Esophagus muscularis mucosa (tissue), 4 donors: ENCODE results near the gene DHTKD1. TPM values are rescaled to one million over a fixed set of nuclear protein-coding genes. Genes with fewer than 3 reads are reported as not detected.
A peak's percentile ranks its signal among the peaks of the same experiment; 100 is the strongest.

Source experiments
- DNase-seq: peaks from one replicate; pipeline ENCODE4 v3.0.0-alpha.2; 2017; ENCODE audit errors: extremely low spot score
- H3K27ac ChIP-seq, 4 donors: fragments of 200-600 bp; sonication (generic); replicated peaks in 1 of 4; 1 replicate in 3 of 4; 2 replicates in 1 of 4; pipeline ENCODE4 v1.5.1; 2016 to 2019; ENCODE audit warnings: mild to moderate bottlenecking in 1 of 4
- H3K27me3 ChIP-seq, 4 donors: fragments of 200-600 bp; sonication (generic); one replicate each; pipeline versions ENCODE4 v1.5.1 to v1.6.0; 2016 to 2019
- H3K36me3 ChIP-seq, 4 donors: fragments of 200-600 bp; sonication (generic); one replicate each; pipeline ENCODE4 v1.5.1; 2016 to 2019
- H3K4me1 ChIP-seq, 4 donors: fragments of 200-600 bp; sonication (generic); one replicate each; pipeline ENCODE4 v1.5.1; 2016 to 2019
- H3K4me3 ChIP-seq, 4 donors: fragments of 200-600 bp; sonication (generic); 1 replicate in 2 of 4; 2 replicates in 2 of 4; pipeline ENCODE4 v1.5.1; 2016 to 2019; ENCODE audit warnings: mild to moderate bottlenecking in 4 of 4, moderate library complexity in 1 of 4
- H3K9me3 ChIP-seq, 4 donors: fragments of 200-600 bp; sonication (generic); 1 replicate in 3 of 4; 2 replicates in 1 of 4; pipeline ENCODE4 v1.5.1; 2016 to 2019
- CTCF ChIP-seq, 3 experiments: fragments of 200-600 bp in 2 of 3; fragments of 450-650 bp in 1 of 3; sonication (generic) in 2 of 3; IDR thresholded peaks; one replicate each; pipeline ENCODE4 v1.5.1; 2017 to 2019; ENCODE audit warnings: antibody characterized with exemption in 3 of 3, mild to moderate bottlenecking in 2 of 3, moderate library complexity in 1 of 3
- EP300 ChIP-seq: sonication (generic); formaldehyde crosslinking; IDR thresholded peaks from one replicate; pipeline ENCODE4 v1.6.1; 2017; ENCODE audit warnings: antibody characterized with exemption
- POLR2A ChIP-seq: fragments of 450-650 bp; IDR thresholded peaks from one replicate; pipeline ENCODE4 v1.6.1; 2017; ENCODE audit warnings: antibody characterized with exemption, moderate library complexity, mild to moderate bottlenecking, low read depth
- POLR2AphosphoS5 ChIP-seq, 2 donors: sonication (generic); formaldehyde crosslinking; IDR thresholded peaks; one replicate each; pipeline ENCODE4 v1.6.1; 2017; ENCODE audit warnings: antibody characterized with exemption in 2 of 2
- WGBS: methylation state at CpG from one replicate; pipeline ENCODE4 v1.1.5; 2018; 5-methylcytosine and 5-hydroxymethylcytosine counted together
- intact Hi-C: fragments of 100-400 bp; cut with DNase I; formaldehyde crosslinking; loops from one replicate; pipeline ENCODE4 v1.15.1; 2023
- total RNA-seq, 4 donors: library from RNA; depleted of rRNA; stranded (reverse); fragments of >200 nt; gene quantifications; one replicate each; pipeline versions ENCODE4 v1.1.0 to v1.2.1, GENCODE V29; 2016

The DHTKD1 gene
- total RNA-seq, 4 donors from 2014 or later, result 19.2 to 44.4 (median 24.2) TPM

GRCh38 chr10:12121673-12122072 is 52.9 kb downstream of the DHTKD1 start:
- Histone ChIP-seq H3K27ac (no peak overlapping the region), H3K9me3 (no peaks in the 10 kb centered on the region), H3K4me1 (no peaks in the 10 kb centered on the region), H3K4me3 (no peak overlapping the region), H3K27me3 (no peaks in the 10 kb centered on the region), H3K36me3 (peaks cover 38 to 65% (median 42%) of the 10 kb centered on the region in 4 donors)
- intact Hi-C loops, result no loop called here
- TF ChIP-seq CTCF (IDR thresholded peaks at IDR 0.05) (no peak), EP300 (no peak), POLR2AphosphoS5 (IDR thresholded peaks at IDR 0.05) (no peak)
- WGBS, result 75% methylated on average over 4 of the region's 4 CpGs
- DNase-seq, result no peak

GRCh38 chr10:12129222-12130111 is 60.7 kb downstream of the DHTKD1 start, which contains the start of gene SEC61A2:
TSS of gene SEC61A2 (plus strand) at chr10:12129677. CDS start at chr10:12129788, 111 bp downstream.
- under 1% methylated on average over 26 of the region's 108 CpGs for WGBS
- intact Hi-C loops, result loop anchor here (5.0 kb wide), 1 partner anchor 62 kb away; the partner anchor contains the start of gene DHTKD1

DNA sequence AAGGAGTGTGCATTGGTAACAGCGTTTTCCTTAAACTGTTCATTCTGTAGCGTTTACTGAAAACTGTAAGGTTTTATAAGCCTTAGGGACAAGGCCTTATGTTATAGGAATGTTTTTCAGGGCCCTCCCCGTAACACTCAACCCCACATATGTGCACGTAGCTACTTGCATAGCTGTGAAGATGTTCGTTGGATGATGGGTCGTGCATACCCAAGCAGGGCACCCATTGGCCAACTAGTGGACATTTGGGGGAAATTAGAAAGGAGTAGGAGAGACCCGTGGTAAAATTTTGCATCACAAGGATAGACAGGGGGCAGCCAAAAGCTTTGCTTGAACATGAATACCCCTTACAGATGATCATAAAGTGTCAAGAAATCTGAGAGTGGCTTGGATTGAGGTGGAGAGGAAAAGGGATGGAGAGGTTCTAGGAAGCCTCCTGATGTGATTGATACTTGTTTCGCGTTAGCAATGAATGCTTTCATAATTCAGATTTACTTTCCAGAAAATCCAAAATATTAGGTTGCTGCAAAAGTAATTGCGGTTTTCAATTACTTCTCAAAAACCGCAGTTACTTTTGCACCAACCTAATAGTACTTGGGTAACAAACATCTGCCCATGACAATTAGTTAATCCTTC is 61.6 kb downstream of the DHTKD1 start:
- intact Hi-C loops, result no loop called here
- H3K4me1 ChIP-seq, result peaks cover 0 to 20% (median 16%) of the 10 kb centered on the region in 4 donors
- H3K36me3 ChIP-seq, result peaks cover 0 to 22% (median 12%) of the 10 kb centered on the region in 4 donors
- no peaks in the 10 kb centered on the region for H3K27me3 ChIP-seq
- H3K27ac ChIP-seq, result peak overlapping the region; percentile 87 to 93 (median 91)
- H3K9me3 ChIP-seq, result no peaks in the 10 kb centered on the region
- 27% methylated on average over 11 of the region's 11 CpGs for WGBS
- DNase-seq, result no peak
- TF ChIP-seq EP300, result no peak
- TF ChIP-seq POLR2AphosphoS5 (IDR thresholded peaks at IDR 0.05), result no peak
- TF ChIP-seq POLR2A, result no peak
- peak in 2 of 3 experiments; percentile 32 to 46 for TF ChIP-seq CTCF (IDR thresholded peaks at IDR 0.05)
- peak overlapping the region; percentile 81 to 99 (median 89) for H3K4me3 ChIP-seq

More at GRCh38 chr10:12129222-12130111, 60.7 kb downstream of the DHTKD1 start, which contains the start of gene SEC61A2:
- DNase-seq, result peak; percentile 95
- Histone ChIP-seq H3K9me3 (no peaks in the 10 kb centered on the region), H3K4me3 (peak within 1 kb of the TSS; percentile 81 to 99 (median 89)), H3K27ac (peak within 1 kb of the TSS; percentile 87 to 93 (median 91)), H3K27me3 (no peaks in the 10 kb centered on the region), H3K36me3 (peaks cover 0 to 13% (median 7%) of the 10 kb centered on the region in 4 donors), H3K4me1 (peaks cover 0 to 20% (median 16%) of the 10 kb centered on the region in 4 donors)
- peak in 1 of 3 experiments; percentile 5 for TF ChIP-seq CTCF (IDR thresholded peaks at IDR 0.05)
- TF ChIP-seq POLR2AphosphoS5 (IDR thresholded peaks at IDR 0.05), result peak; percentile 61 to 83
- no peak for TF ChIP-seq EP300
- peak; percentile 20 for TF ChIP-seq POLR2A

DNA sequence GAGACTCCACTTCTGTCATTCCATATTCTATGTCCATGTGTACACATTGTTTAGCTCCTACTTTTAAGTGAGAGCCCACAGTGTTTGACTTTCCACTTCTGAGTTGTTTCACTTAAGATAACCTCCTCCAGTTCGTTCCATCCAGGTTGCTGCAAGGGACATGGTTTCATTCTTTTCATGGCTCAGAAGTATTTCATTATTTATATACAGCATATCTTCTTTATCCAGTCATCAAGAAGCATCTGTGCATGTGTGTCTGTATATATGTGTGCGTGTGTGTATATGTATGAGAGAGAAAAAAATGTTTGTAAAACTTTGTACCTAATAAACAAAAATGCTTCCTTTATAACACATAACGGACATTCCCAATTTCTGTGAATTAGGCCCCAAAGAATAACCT is 66.9 kb downstream of the DHTKD1 start:
- Histone ChIP-seq H3K27me3 (no peaks in the 10 kb centered on the region), H3K9me3 (no peaks in the 10 kb centered on the region), H3K4me3 (no peak overlapping the region), H3K27ac (no peak overlapping the region), H3K36me3 (peaks cover 8 to 74% (median 54%) of the 10 kb centered on the region in 4 donors), H3K4me1 (peaks cover 0 to 8% (median 6%) of the 10 kb centered on the region in 4 donors)
- DNase-seq, result no peak
- intact Hi-C loops, result no loop called here
- TF ChIP-seq POLR2AphosphoS5 (IDR thresholded peaks at IDR 0.05) (no peak), POLR2A (no peak), EP300 (no peak), CTCF (IDR thresholded peaks at IDR 0.05) (no peak)
- 90% methylated on average over 3 of the region's 3 CpGs for WGBS
